DOHH2 (cell line): Measurements from ENCODE around the gene ZNF563.

Experiments
- EZH2phosphoT487 ChIP-seq: fragments of 200-600 bp; sonication (generic); IDR thresholded peaks from 2 replicates; pipeline ENCODE4 v1.6.1; 2017; ENCODE audit warnings: borderline replicate concordance, mild to moderate bottlenecking, antibody characterized with exemption, low read length, moderate library complexity, mixed read lengths
- TF ChIP-seq, protein P1 (sequence below): fragments of 200-600 bp; sonication (generic); IDR thresholded peaks from one replicate; pipeline ENCODE4 v1.5.1; 2014; ENCODE audit warnings: antibody characterized with exemption, mild to moderate bottlenecking, low read depth, low read length; ENCODE audit not compliant: poor library complexity, severe bottlenecking

GRCh38 chr19:12314553-12314952 lies 18.9 kb downstream of the ZNF563 start:
- TF ChIP-seq, protein P1, sequence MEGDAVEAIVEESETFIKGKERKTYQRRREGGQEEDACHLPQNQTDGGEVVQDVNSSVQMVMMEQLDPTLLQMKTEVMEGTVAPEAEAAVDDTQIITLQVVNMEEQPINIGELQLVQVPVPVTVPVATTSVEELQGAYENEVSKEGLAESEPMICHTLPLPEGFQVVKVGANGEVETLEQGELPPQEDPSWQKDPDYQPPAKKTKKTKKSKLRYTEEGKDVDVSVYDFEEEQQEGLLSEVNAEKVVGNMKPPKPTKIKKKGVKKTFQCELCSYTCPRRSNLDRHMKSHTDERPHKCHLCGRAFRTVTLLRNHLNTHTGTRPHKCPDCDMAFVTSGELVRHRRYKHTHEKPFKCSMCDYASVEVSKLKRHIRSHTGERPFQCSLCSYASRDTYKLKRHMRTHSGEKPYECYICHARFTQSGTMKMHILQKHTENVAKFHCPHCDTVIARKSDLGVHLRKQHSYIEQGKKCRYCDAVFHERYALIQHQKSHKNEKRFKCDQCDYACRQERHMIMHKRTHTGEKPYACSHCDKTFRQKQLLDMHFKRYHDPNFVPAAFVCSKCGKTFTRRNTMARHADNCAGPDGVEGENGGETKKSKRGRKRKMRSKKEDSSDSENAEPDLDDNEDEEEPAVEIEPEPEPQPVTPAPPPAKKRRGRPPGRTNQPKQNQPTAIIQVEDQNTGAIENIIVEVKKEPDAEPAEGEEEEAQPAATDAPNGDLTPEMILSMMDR, result no peak
- no peak for TF ChIP-seq EZH2phosphoT487
